Astrocyte (in vitro differentiated cells and primary cell): ENCODE results near the gene GRAP. TPM values are rescaled to one million over a fixed set of nuclear protein-coding genes. Genes with fewer than 3 reads are reported as not detected.

ENCODE experiments used
- DNase-seq: peaks from one replicate; pipeline ENCODE4 v3.0.0-alpha.2; 2010; ENCODE audit warnings: low read depth
- FAIRE-seq: peaks from 2 replicates; lab custom pipeline; 2011; peaks lifted over from hg19 to GRCh38; lab: Jason Lieb, UNC
- H2AFZ ChIP-seq: 2 replicates; pipeline ENCODE4 v1.6.0; 2012; ENCODE audit warnings: low read depth, low read length, inconsistent platforms
- H3K27ac ChIP-seq: 2 replicates; pipeline ENCODE4 v1.5.1; 2011; ENCODE audit warnings: low read depth, low read length, inconsistent platforms
- H3K27me3 ChIP-seq: 2 replicates; pipeline ENCODE4 v1.6.0; 2011; ENCODE audit warnings: low read length, inconsistent platforms; ENCODE audit not compliant: insufficient read depth
- H3K36me3 ChIP-seq: 2 replicates; pipeline ENCODE4 v1.5.1; 2011; ENCODE audit warnings: low read length, inconsistent platforms; ENCODE audit not compliant: insufficient read depth
- H3K4me1 ChIP-seq: 2 replicates; pipeline ENCODE4 v1.5.1; 2011; ENCODE audit warnings: low read length, inconsistent platforms; ENCODE audit not compliant: insufficient read depth
- H3K4me2 ChIP-seq: 2 replicates; pipeline ENCODE4 v1.6.0; 2012; ENCODE audit warnings: low read length, inconsistent platforms
- H3K4me3 ChIP-seq: 2 replicates; pipeline ENCODE4 v1.5.1; 2011; ENCODE audit warnings: low read depth, mild to moderate bottlenecking, low read length, inconsistent platforms; ENCODE audit not compliant: insufficient read depth
- H3K79me2 ChIP-seq: 2 replicates; pipeline ENCODE4 v1.6.0; 2012; ENCODE audit warnings: mild to moderate bottlenecking, low read length, inconsistent platforms; ENCODE audit not compliant: insufficient read depth
- H3K9ac ChIP-seq: 2 replicates; pipeline ENCODE4 v1.6.0; 2012; ENCODE audit warnings: mild to moderate bottlenecking, low read length, inconsistent platforms
- H3K9me3 ChIP-seq: 2 replicates; pipeline ENCODE4 v1.5.1; 2012; ENCODE audit warnings: low read depth, mild to moderate bottlenecking, low read length, inconsistent platforms; ENCODE audit not compliant: insufficient read depth
- H4K20me1 ChIP-seq: 2 replicates; pipeline ENCODE4 v1.6.0; 2012; ENCODE audit warnings: low read length, inconsistent platforms; ENCODE audit not compliant: insufficient read depth
- H3K27ac Mint-ChIP-seq: one replicate; pipeline ENCODE4 v1.8.0; 2021; ENCODE audit warnings: mild to moderate bottlenecking, mixed read lengths; ENCODE audit not compliant: unreplicated experiment
- H3K27me3 Mint-ChIP-seq: one replicate; pipeline ENCODE4 v1.8.0; 2021; ENCODE audit warnings: low read depth, mixed read lengths; ENCODE audit not compliant: unreplicated experiment
- H3K36me3 Mint-ChIP-seq: one replicate; pipeline ENCODE4 v1.8.0; 2021; ENCODE audit warnings: low read depth, mixed read lengths; ENCODE audit not compliant: unreplicated experiment
- H3K4me1 Mint-ChIP-seq: one replicate; pipeline ENCODE4 v1.8.0; 2021; ENCODE audit warnings: low read depth, mixed read lengths; ENCODE audit not compliant: unreplicated experiment
- H3K4me3 Mint-ChIP-seq: one replicate; pipeline ENCODE4 v1.8.0; 2021; ENCODE audit warnings: mild to moderate bottlenecking, moderate library complexity, mixed read lengths; ENCODE audit not compliant: unreplicated experiment
- H3K9me3 Mint-ChIP-seq: one replicate; pipeline ENCODE4 v1.8.0; 2021; ENCODE audit warnings: mild to moderate bottlenecking, mixed read lengths; ENCODE audit not compliant: unreplicated experiment
- EZH2 ChIP-seq: IDR thresholded peaks from 2 replicates; pipeline ENCODE4 v1.6.1; 2012; ENCODE audit warnings: mild to moderate bottlenecking, low read length, inconsistent platforms; ENCODE audit not compliant: insufficient read depth
- total RNA-seq: library from RNA; stranded (reverse); gene quantifications from 2 replicates; pipeline ENCODE4 v1.2.1, GENCODE V29; 2021
- TF ChIP-seq, protein P1 (sequence below): IDR thresholded peaks from 2 replicates; pipeline ENCODE4 v1.5.1; 2011; ENCODE audit warnings: low read depth, mild to moderate bottlenecking, inconsistent platforms, low read length, moderate library complexity; ENCODE audit not compliant: insufficient read depth

GRAP gene
- total RNA-seq, 1 donor from 2014 or later, result 0.30 TPM

DNA sequence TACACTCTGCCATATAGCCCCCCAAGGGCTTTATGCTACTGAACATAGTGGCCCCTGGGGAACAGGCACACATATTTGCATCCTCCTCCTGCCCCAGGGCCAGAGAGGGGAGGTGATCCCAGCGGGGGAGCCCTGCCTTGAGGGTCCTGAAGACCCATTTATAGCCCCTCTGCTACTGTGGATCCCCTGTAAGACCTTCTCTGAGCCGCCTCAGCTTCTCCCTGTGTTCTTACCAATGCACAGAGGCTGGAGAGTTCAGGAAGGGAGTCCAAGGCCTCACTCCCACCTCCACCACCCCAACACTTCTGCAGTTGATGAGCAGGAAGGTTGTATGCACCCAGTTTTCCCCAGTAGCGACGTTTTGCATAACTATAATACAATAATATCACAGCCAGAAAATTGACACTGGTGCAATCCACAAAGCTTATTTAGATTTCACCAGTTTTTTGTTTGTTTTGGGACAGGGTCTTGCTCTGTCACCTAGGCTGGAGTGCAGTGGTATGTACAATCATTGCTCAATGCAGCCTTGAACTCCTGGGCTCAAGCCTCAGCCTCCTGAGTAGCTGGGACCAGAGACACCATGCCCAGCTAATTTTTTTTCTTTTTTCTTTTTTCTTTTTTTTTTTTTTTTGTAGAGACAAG lies 40.8 kb downstream of the GRAP start:
- Histone ChIP-seq H3K4me2 (no peak overlapping the region), H2AFZ (no peak overlapping the region), H3K4me1 (peaks cover 36% of the 10 kb centered on the region), H3K27me3 (no peaks in the 10 kb centered on the region), H3K79me2 (peaks cover 32% of the 10 kb centered on the region), H3K9ac (no peak overlapping the region), H3K9me3 (no peaks in the 10 kb centered on the region), H3K27ac (no peak overlapping the region), H4K20me1 (peaks cover 28% of the 10 kb centered on the region), H3K36me3 (no peaks in the 10 kb centered on the region), H3K4me3 (no peak overlapping the region)
- peaks cover 3% of the 10 kb centered on the region for H3K27me3 Mint-ChIP-seq
- no peak for DNase-seq
- H3K4me1 Mint-ChIP-seq, result peaks cover 10% of the 10 kb centered on the region
- H3K9me3 Mint-ChIP-seq, result peaks cover 3% of the 10 kb centered on the region
- H3K36me3 Mint-ChIP-seq, result peaks cover 4% of the 10 kb centered on the region
- FAIRE-seq, result no peak
- TF ChIP-seq, protein P1, sequence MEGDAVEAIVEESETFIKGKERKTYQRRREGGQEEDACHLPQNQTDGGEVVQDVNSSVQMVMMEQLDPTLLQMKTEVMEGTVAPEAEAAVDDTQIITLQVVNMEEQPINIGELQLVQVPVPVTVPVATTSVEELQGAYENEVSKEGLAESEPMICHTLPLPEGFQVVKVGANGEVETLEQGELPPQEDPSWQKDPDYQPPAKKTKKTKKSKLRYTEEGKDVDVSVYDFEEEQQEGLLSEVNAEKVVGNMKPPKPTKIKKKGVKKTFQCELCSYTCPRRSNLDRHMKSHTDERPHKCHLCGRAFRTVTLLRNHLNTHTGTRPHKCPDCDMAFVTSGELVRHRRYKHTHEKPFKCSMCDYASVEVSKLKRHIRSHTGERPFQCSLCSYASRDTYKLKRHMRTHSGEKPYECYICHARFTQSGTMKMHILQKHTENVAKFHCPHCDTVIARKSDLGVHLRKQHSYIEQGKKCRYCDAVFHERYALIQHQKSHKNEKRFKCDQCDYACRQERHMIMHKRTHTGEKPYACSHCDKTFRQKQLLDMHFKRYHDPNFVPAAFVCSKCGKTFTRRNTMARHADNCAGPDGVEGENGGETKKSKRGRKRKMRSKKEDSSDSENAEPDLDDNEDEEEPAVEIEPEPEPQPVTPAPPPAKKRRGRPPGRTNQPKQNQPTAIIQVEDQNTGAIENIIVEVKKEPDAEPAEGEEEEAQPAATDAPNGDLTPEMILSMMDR, result no peak
- no peak for TF ChIP-seq EZH2
- H3K27ac Mint-ChIP-seq, result no peak overlapping the region
- H3K4me3 Mint-ChIP-seq, result peak overlapping the region; percentile 60

DNA sequence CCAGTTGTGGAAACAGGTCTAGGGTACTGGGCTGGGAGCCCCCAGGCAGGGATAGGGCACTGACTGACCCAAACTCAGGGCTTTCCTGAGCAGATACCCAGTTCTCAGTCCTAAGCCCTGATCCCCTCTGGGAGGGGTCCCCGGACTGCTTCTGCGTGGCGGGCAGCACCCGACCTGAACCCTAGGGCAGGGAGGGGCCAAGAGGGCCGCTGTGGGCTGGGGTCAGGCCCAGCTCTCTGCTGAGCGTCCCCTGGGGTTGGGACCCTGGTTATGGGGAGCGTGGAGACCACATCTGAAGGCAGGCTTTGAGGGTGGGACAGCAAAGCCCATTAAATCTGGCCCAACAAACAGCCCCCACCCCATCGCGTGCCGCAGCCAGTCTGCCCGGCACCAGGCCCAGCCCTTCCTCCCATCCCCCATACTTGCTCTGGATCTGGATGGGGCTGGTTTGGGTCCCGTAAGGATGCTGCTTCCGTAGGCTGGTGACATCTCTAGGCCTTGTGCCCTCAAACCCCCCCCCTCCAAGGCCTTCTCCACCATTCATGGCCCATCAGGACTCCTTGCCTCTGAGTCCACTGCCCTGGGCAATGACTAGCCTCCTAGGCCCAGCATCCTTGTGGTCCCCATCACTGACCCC lies 41.5 kb downstream of the GRAP start:
- Histone ChIP-seq H3K4me3 (peak overlapping the region; percentile 77), H2AFZ (peak overlapping the region; percentile 84), H4K20me1 (peaks cover 35% of the 10 kb centered on the region), H3K9ac (peak overlapping the region; percentile 86), H3K4me1 (peaks cover 43% of the 10 kb centered on the region), H3K27ac (peak overlapping the region; percentile 70), H3K4me2 (peak overlapping the region; percentile 92), H3K27me3 (no peaks in the 10 kb centered on the region), H3K9me3 (no peaks in the 10 kb centered on the region), H3K36me3 (no peaks in the 10 kb centered on the region), H3K79me2 (peaks cover 39% of the 10 kb centered on the region)
- H3K36me3 Mint-ChIP-seq, result peaks cover 4% of the 10 kb centered on the region
- no peak for DNase-seq
- no peak for FAIRE-seq
- H3K4me1 Mint-ChIP-seq, result peaks cover 8% of the 10 kb centered on the region
- H3K9me3 Mint-ChIP-seq, result peaks cover 3% of the 10 kb centered on the region
- peaks cover 3% of the 10 kb centered on the region for H3K27me3 Mint-ChIP-seq
- H3K4me3 Mint-ChIP-seq, result peak overlapping the region; percentile 66
- TF ChIP-seq, protein P1, result no peak
- no peak overlapping the region for H3K27ac Mint-ChIP-seq
